HepG2 (cell line): Measurements from ENCODE around the gene ZC3H18. TPM values are rescaled to one million over a fixed set of nuclear protein-coding genes. Genes with fewer than 3 reads are reported as not detected.
A peak's percentile ranks its signal among the peaks of the same experiment; 100 is the strongest.

Experiments
- AGO2 ChIP-seq: fragments of 200-400 bp; formaldehyde crosslinking; optimal IDR thresholded peaks from 2 replicates; pipeline ENCODE3; 2017; ENCODE audit warnings: mild to moderate bottlenecking, low read depth, low read length, moderate library complexity
- HDAC2 ChIP-seq: sonication (generic); formaldehyde crosslinking; IDR thresholded peaks from 2 replicates; pipeline ENCODE4 v1.4.0; 2020; ENCODE audit warnings: missing genetic modification reagents
- KAT2B ChIP-seq: fragments of 150-350 bp; IDR thresholded peaks from 2 replicates; pipeline ENCODE4 v1.6.1; 2014; ENCODE audit warnings: low read depth, low read length, borderline replicate concordance
- KAT7 ChIP-seq: IDR thresholded peaks from 2 replicates; pipeline ENCODE4 v1.6.1; 2018; ENCODE audit warnings: borderline replicate concordance, missing compliant biosample characterization
- KMT2B ChIP-seq: IDR thresholded peaks from 2 replicates; pipeline ENCODE4 v1.6.1; 2016; ENCODE audit warnings: missing genetic modification reagents, missing compliant biosample characterization
- MXI1 ChIP-seq: IDR thresholded peaks from 3 replicates; pipeline ENCODE4 v1.6.1; 2012; ENCODE audit warnings: low read depth, low read length, inconsistent platforms, borderline replicate concordance
- NFYC ChIP-seq: IDR thresholded peaks from 2 replicates; pipeline ENCODE4 v1.6.1; 2016; ENCODE audit warnings: missing genetic modification reagents, missing compliant biosample characterization
- NONO ChIP-seq, 2 experiments: fragments of 450-650 bp in 1 of 2; sonication (generic) in 1 of 2; formaldehyde crosslinking in 1 of 2; IDR thresholded peaks in 1 of 2; conservative IDR thresholded peaks in 1 of 2; 2 replicates each; pipeline versions ENCODE4 v1.6.1 to v1.8.0; 2017 to 2022; ENCODE audit warnings: mild to moderate bottlenecking in 1 of 2, missing genetic modification reagents in 1 of 2, moderate library complexity in 1 of 2
- PAX8 ChIP-seq: sonication (generic); formaldehyde crosslinking; IDR thresholded peaks from 2 replicates; pipeline ENCODE4 v1.8.0; 2022; ENCODE audit warnings: mild to moderate bottlenecking, missing genetic modification reagents, borderline replicate concordance
- RCOR2 ChIP-seq: IDR thresholded peaks from 2 replicates; pipeline ENCODE4 v1.6.1; 2016; ENCODE audit warnings: missing biosample characterization, missing genetic modification reagents
- STAG1 ChIP-seq: sonication (generic); formaldehyde crosslinking; IDR thresholded peaks from 2 replicates; pipeline ENCODE4 v1.4.0; 2020; ENCODE audit warnings: missing genetic modification reagents
- ZNF24 ChIP-seq: fragments of 450-650 bp; IDR thresholded peaks from 2 replicates; pipeline ENCODE4 v1.6.1; 2017; ENCODE audit warnings: antibody characterized with exemption, mild to moderate bottlenecking
- ZNF546 ChIP-seq: sonication (generic); formaldehyde crosslinking; conservative IDR thresholded peaks from 2 replicates; pipeline ENCODE4 v1.8.1; 2023; ENCODE audit warnings: mild to moderate bottlenecking, missing genetic modification reagents
- ZNF652 ChIP-seq: IDR thresholded peaks from 2 replicates; pipeline ENCODE4 v1.6.1; 2016; ENCODE audit warnings: low read depth, borderline replicate concordance
- ZNF709 ChIP-seq: sonication (generic); formaldehyde crosslinking; IDR thresholded peaks from 2 replicates; pipeline ENCODE4 v1.5.0; 2020; ENCODE audit warnings: mild to moderate bottlenecking, missing genetic modification reagents
- ZNF724P ChIP-seq: sonication (generic); formaldehyde crosslinking; IDR thresholded peaks from 2 replicates; pipeline ENCODE4 v1.8.0; 2022; ENCODE audit warnings: missing genetic modification reagents, borderline replicate concordance
- ZNF766 ChIP-seq: sonication (generic); formaldehyde crosslinking; IDR thresholded peaks from 2 replicates; pipeline ENCODE4 v1.5.0; 2020; ENCODE audit warnings: missing genetic modification reagents, borderline replicate concordance
- ZNF781 ChIP-seq: sonication (generic); formaldehyde crosslinking; IDR thresholded peaks from 2 replicates; pipeline ENCODE4 v1.5.1; 2020; ENCODE audit warnings: borderline replicate concordance, mild to moderate bottlenecking, missing genetic modification reagents; ENCODE audit errors: not compliant biosample characterization
- polyA plus RNA-seq, 8 experiments: library from polyadenylated mRNA; depleted of rRNA in 3 of 8; stranded (reverse) in 7 of 8; unstranded in 1 of 8; fragments of >200 nt; fragmentation: Illumina TruSeq in 4 of 8; extraction: Trizol in 4 of 8; gene quantifications; 2 replicates each; pipeline versions ENCODE4 v1.2.1 to v1.2.3, GENCODE V29; 2011 to 2016; ENCODE audit warnings: low read depth in 4 of 8, missing spikeins in 1 of 8, mixed read lengths in 1 of 8; ENCODE audit not compliant: insufficient read depth in 1 of 8
- total RNA-seq, 5 experiments: library from RNA; depleted of rRNA; stranded (reverse); fragments of >200 nt; fragmentation: Illumina TruSeq; extraction: Trizol; gene quantifications; 2 replicates each; pipeline ENCODE4 v1.2.3, GENCODE V29; 2016; ENCODE audit warnings: low read depth in 1 of 5
- TF ChIP-seq, protein P1 (sequence below): sonication (generic); formaldehyde crosslinking; IDR thresholded peaks from 2 replicates; pipeline ENCODE4 v1.9.0; 2021; ENCODE audit warnings: missing genetic modification reagents, mild to moderate bottlenecking, borderline replicate concordance
- TF ChIP-seq, protein P2 (sequence below): sonication (generic); formaldehyde crosslinking; IDR thresholded peaks from 2 replicates; pipeline ENCODE4 v1.4.0; 2020; ENCODE audit warnings: missing genetic modification reagents
- TF ChIP-seq, protein P3 (sequence below): IDR thresholded peaks from 2 replicates; pipeline ENCODE4 v1.6.1; 2016; ENCODE audit warnings: missing genetic modification reagents, missing compliant biosample characterization
- TF ChIP-seq, protein P4 (sequence below): sonication (generic); formaldehyde crosslinking; IDR thresholded peaks from 2 replicates; pipeline ENCODE4 v1.8.1; 2023; ENCODE audit warnings: mild to moderate bottlenecking, missing genetic modification reagents
- TF ChIP-seq, protein P5 (sequence below): sonication (generic); formaldehyde crosslinking; IDR thresholded peaks from 2 replicates; pipeline ENCODE4 v1.8.0; 2023; ENCODE audit warnings: mild to moderate bottlenecking, missing genetic modification reagents

ZC3H18 gene
- total and polyA plus RNA-seq, 2 of the 13 experiments (the other 11 are each of a cell fraction or from before 2014, with no cell fraction given), result 11.2 to 27.4 TPM

DNA sequence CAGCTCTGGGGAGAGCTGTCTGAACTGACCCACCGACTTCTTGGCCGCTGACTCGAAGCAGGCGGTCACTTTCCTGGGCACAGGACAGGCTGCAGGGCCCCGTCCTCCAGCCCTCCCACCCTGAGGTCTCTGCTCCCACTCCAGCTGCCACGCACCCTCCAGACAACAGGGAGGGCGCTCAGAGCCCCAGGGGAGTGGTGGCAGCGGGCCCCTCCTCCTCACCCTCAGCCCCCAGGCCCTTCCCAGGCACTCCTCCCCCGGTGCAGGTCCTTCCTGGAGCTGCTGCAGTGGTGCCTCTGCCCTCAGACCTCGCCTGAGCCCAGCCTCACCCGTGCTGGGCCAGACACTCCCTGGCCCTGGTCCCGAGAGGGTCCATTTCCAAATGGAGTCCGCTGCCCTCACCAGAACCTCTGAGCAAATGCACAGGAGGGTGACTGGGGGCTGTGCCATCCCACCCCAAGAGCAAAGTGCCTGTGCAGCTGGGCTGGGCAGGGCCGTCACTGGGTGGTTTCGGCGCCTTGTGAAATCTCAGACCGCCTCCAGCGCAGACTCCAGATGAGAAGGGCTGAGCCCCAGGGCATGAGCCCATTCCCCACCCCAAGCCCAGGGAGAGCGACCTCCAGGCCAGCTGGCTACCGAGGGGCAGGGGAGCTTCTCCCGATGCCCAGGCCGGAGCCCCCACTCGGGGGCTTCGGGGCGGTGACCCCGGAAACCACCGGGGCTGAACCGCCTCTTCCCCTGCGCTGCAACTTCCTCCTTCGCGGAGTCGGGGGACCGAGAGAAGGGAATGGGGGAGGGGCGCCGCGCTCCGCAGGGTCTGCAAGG lies 79.9 kb downstream of the ZC3H18 start (continued):
- TF ChIP-seq ZNF546 (CRISPR knock-in tag) (no peak), STAG1 (CRISPR knock-in tag) (0 out of 2 replicates have a peak, but pooled peaks have one; percentile 6), MXI1 (0 out of 3 replicates have a peak, but pooled peaks have one; percentile 6), AGO2 (peak; percentile 65), HDAC2 (CRISPR knock-in tag) (0 out of 2 replicates have a peak, but pooled peaks have one; percentile 26), RCOR2 (CRISPR knock-in tag) (no peak), ZNF781 (CRISPR knock-in tag) (no peak), ZNF766 (CRISPR knock-in tag) (0 out of 2 replicates have a peak, but pooled peaks have one; percentile 29), KAT2B (no peak), PAX8 (CRISPR knock-in tag) (no peak), ZNF724P (CRISPR knock-in tag) (peak; percentile 5; the same call in 1 of the 2 replicates), KMT2B (0 out of 2 replicates have a peak, but pooled peaks have one; percentile 3), ZNF709 (no peak; the same call in 1 of the 2 replicates), KAT7 (CRISPR knock-in tag) (no peak), NONO (IDR thresholded peaks at IDR 0.05) (no peak), NONO (CRISPR knock-in tag; conservative IDR thresholded peaks at IDR 0.05) (peak; percentile 2; the same call in 1 of the 2 replicates), NFYC (no peak), ZNF24 (no peak), ZNF652 (no peak)
- TF ChIP-seq, protein P1, sequence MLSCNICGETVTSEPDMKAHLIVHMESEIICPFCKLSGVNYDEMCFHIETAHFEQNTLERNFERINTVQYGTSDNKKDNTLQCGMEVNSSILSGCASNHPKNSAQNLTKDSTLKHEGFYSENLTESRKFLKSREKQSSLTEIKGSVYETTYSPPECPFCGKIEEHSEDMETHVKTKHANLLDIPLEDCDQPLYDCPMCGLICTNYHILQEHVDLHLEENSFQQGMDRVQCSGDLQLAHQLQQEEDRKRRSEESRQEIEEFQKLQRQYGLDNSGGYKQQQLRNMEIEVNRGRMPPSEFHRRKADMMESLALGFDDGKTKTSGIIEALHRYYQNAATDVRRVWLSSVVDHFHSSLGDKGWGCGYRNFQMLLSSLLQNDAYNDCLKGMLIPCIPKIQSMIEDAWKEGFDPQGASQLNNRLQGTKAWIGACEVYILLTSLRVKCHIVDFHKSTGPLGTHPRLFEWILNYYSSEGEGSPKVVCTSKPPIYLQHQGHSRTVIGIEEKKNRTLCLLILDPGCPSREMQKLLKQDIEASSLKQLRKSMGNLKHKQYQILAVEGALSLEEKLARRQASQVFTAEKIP (CRISPR knock-in tag), result no peak
- TF ChIP-seq, protein P2, sequence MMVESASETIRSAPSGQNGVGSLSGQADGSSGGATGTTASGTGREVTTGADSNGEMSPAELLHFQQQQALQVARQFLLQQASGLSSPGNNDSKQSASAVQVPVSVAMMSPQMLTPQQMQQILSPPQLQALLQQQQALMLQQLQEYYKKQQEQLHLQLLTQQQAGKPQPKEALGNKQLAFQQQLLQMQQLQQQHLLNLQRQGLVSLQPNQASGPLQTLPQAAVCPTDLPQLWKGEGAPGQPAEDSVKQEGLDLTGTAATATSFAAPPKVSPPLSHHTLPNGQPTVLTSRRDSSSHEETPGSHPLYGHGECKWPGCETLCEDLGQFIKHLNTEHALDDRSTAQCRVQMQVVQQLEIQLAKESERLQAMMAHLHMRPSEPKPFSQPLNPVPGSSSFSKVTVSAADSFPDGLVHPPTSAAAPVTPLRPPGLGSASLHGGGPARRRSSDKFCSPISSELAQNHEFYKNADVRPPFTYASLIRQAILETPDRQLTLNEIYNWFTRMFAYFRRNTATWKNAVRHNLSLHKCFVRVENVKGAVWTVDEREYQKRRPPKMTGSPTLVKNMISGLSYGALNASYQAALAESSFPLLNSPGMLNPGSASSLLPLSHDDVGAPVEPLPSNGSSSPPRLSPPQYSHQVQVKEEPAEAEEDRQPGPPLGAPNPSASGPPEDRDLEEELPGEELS (CRISPR knock-in tag), result peak; percentile 25; the same call in 1 of the 2 replicates
- TF ChIP-seq, protein P3, sequence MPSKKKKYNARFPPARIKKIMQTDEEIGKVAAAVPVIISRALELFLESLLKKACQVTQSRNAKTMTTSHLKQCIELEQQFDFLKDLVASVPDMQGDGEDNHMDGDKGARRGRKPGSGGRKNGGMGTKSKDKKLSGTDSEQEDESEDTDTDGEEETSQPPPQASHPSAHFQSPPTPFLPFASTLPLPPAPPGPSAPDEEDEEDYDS (CRISPR knock-in tag), result peak; percentile 57; the same call in 1 of the 2 replicates
- TF ChIP-seq, protein P4, sequence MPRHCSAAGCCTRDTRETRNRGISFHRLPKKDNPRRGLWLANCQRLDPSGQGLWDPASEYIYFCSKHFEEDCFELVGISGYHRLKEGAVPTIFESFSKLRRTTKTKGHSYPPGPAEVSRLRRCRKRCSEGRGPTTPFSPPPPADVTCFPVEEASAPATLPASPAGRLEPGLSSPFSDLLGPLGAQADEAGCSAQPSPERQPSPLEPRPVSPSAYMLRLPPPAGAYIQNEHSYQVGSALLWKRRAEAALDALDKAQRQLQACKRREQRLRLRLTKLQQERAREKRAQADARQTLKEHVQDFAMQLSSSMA (CRISPR knock-in tag), result no peak
- TF ChIP-seq, protein P5, sequence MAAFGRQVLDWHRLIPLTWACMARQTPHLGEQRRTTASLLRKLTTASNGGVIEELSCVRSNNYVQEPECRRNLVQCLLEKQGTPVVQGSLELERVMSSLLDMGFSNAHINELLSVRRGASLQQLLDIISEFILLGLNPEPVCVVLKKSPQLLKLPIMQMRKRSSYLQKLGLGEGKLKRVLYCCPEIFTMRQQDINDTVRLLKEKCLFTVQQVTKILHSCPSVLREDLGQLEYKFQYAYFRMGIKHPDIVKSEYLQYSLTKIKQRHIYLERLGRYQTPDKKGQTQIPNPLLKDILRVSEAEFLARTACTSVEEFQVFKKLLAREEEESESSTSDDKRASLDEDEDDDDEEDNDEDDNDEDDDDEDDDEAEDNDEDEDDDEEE (CRISPR knock-in tag), result peak; percentile 63; the same call in 1 of the 2 replicates
